Skeletal muscle tissue (tissue), 4 donors: ENCODE measurements around the gene BANK1. TPM values are rescaled to one million over a fixed set of nuclear protein-coding genes. Genes with fewer than 3 reads are reported as not detected.

Experiments
- H3K27ac ChIP-seq: one replicate; pipeline ENCODE4 v1.7.0; 2013; ENCODE audit warnings: mild to moderate bottlenecking, low read depth, low read length, inconsistent platforms
- H3K27me3 ChIP-seq, 3 donors: one replicate each; pipeline ENCODE4 v1.7.0; 2013; ENCODE audit warnings: low read length in 3 of 3; ENCODE audit not compliant: control insufficient read depth in 3 of 3, insufficient read depth in 3 of 3
- H3K36me3 ChIP-seq, 3 donors: one replicate each; pipeline ENCODE4 v1.7.0; 2013; ENCODE audit warnings: low read length in 3 of 3; ENCODE audit not compliant: control insufficient read depth in 3 of 3, insufficient read depth in 3 of 3
- H3K4me1 ChIP-seq, 3 donors: one replicate each; pipeline ENCODE4 v1.7.0; 2013; ENCODE audit warnings: low read length in 3 of 3, mild to moderate bottlenecking in 3 of 3; ENCODE audit not compliant: control insufficient read depth in 3 of 3, insufficient read depth in 3 of 3
- H3K4me3 ChIP-seq, 3 donors: one replicate each; pipeline ENCODE4 v1.7.0; 2013; ENCODE audit warnings: low read length in 3 of 3
- H3K9ac ChIP-seq, 3 donors: one replicate each; pipeline ENCODE4 v1.7.0; 2013; ENCODE audit warnings: low read length in 3 of 3, mild to moderate bottlenecking in 3 of 3, moderate library complexity in 2 of 3, low read depth in 1 of 3
- H3K9me3 ChIP-seq, 3 donors: one replicate each; pipeline ENCODE4 v1.7.0; 2013; ENCODE audit warnings: low read length in 3 of 3; ENCODE audit not compliant: control insufficient read depth in 3 of 3
- total RNA-seq: library from RNA; depleted of rRNA; stranded (reverse); fragments of >200 nt; gene quantifications from one replicate; pipeline ENCODE4 v1.2.3, GENCODE V29; 2014
- donor health status: Osteomylitis.

BANK1 gene
- 0.52 TPM for total RNA-seq

DNA sequence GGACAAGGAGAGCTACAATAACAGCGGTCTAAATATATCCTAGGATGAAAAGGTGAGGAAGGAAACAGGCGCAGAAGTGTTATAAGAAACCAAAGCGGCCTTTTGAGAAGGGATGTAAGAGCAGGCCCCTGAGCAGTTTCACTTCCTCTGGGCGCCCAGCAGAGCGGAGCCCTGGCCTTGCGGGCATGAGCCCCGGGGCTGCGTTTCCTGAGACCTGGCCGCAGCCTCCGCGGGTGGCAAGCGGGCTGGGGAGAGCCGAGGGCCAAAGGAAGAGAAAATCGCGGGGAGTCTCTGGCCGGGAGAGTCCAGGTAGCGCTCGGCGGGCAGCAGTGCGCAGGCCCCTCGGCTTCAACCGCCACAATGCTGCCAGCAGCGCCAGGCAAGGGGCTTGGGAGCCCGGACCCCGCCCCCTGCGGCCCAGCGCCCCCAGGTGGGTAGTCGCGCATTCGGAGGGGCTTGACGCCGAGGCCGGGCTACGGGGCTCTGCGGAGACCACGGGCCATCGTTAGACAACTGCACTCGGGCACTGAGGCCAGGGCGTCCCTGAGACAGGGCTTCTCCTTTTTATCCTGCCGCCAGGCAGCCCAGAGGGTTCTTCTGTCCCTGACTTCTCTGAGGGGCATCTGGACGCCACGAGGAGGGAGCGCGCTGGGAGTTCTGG, at the start of gene BANK1:
BANK1 (plus strand) TSS at position 210 of the 661 bp plus-strand sequence; CDS start at position 361, 151 bp downstream.
- peak within 1 kb of the TSS; percentile 29 to 61 (median 43) for H3K9ac ChIP-seq
- no peaks in the 10 kb centered on the region for H3K9me3 ChIP-seq
- no peaks in the 10 kb centered on the region for H3K36me3 ChIP-seq
- H3K4me3 ChIP-seq = peak within 1 kb of the TSS; percentile 53 to 63 (median 60)
- peaks cover 0 to 5% (median 4%) of the 10 kb centered on the region in 3 donors for H3K27me3 ChIP-seq
- peaks cover 0 to 4% (median 0%) of the 10 kb centered on the region in 3 donors for H3K4me1 ChIP-seq
- no peak within 1 kb of the TSS for H3K27ac ChIP-seq

GRCh38 chr4:101753721-101754120, 36.8 kb upstream of the BANK1 start:
- no peaks in the 10 kb centered on the region for H3K36me3 ChIP-seq
- H3K4me1 ChIP-seq = no peaks in the 10 kb centered on the region
- no peaks in the 10 kb centered on the region for H3K9me3 ChIP-seq
- H3K27me3 ChIP-seq = no peaks in the 10 kb centered on the region
- H3K27ac ChIP-seq = no peak overlapping the region
- H3K4me3 ChIP-seq = no peak overlapping the region
- no peak overlapping the region for H3K9ac ChIP-seq

DNA sequence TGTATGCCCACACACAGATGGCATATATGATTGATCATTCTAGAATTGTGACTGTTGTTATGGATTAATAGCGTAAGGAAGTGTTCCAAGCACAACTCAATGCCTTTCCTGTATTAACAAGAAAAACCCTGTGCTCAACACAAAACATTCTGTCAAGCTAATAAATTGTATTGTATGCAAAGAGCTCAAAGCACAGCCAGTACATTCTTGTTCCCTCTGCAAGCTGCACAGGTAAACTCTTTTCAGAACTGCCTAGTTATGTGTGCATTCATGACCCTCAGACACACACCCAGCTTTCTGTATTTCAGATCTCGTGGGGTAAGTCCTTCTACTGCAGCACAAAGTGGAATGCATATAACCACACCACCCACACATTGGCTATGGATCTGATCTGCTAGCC, 34.3 kb upstream of the BANK1 start:
- no peaks in the 10 kb centered on the region for H3K4me1 ChIP-seq
- no peaks in the 10 kb centered on the region for H3K36me3 ChIP-seq
- H3K9ac ChIP-seq = no peak overlapping the region
- H3K27ac ChIP-seq = no peak overlapping the region
- no peaks in the 10 kb centered on the region for H3K27me3 ChIP-seq
- no peaks in the 10 kb centered on the region for H3K9me3 ChIP-seq
- no peak overlapping the region for H3K4me3 ChIP-seq

- Histone ChIP-seq H3K9me3 (no peaks in the 10 kb centered on the region), H3K9ac (no peak overlapping the region), H3K27me3 (no peaks in the 10 kb centered on the region), H3K4me3 (no peak overlapping the region), H3K4me1 (no peaks in the 10 kb centered on the region), H3K27ac (no peak overlapping the region), H3K36me3 (no peaks in the 10 kb centered on the region)
These were observed 29.1 kb upstream of the BANK1 start for GRCh38 chr4:101761405-101761804.

DNA sequence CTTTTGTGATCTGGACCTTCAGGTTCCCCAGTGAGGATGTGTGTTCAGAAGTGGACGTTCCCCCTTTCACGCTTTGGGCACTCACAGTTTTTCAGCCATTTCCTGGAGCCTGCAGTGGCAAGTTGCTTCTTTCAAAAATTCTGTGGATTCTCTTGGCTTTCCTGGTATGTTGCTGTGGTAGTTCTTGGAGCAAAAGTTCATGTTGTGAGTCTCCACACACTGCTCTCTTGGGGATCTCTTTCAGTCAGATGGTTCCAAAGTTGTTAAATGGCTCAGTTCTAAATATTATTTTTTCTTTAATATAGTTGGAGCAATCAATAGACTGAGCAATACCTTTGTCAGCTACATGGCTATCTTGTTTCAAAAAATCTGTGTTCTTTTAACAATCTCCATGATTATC, 28.5 kb upstream of the BANK1 start:
- H3K4me1 ChIP-seq = no peaks in the 10 kb centered on the region
- H3K9me3 ChIP-seq = no peaks in the 10 kb centered on the region
- no peak overlapping the region for H3K27ac ChIP-seq
- H3K27me3 ChIP-seq = no peaks in the 10 kb centered on the region
- no peaks in the 10 kb centered on the region for H3K36me3 ChIP-seq
- no peak overlapping the region for H3K9ac ChIP-seq
- H3K4me3 ChIP-seq = no peak overlapping the region

DNA sequence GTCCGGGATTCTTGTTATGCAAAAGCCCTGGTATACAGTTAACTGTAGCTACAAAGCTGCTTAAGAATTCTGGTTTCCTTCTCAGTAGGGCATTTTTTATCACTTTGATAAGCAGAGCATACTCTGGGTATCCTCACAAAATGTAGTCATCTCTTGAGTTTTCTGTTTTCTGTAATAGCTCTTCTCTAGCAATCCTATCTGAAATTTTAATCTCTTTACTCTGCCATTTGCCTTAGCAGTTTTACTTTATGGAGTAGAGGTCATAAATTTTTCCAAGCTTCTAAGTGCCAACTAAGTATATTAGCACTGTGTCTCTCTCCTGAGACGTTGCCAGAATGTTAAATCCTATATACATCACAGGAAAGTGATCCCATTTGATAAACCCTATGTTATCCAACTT, 28.0 kb upstream of the BANK1 start:
- H3K27ac ChIP-seq = no peak overlapping the region
- H3K4me1 ChIP-seq = no peaks in the 10 kb centered on the region
- no peaks in the 10 kb centered on the region for H3K9me3 ChIP-seq
- H3K4me3 ChIP-seq = no peak overlapping the region
- H3K36me3 ChIP-seq = no peaks in the 10 kb centered on the region
- H3K9ac ChIP-seq = no peak overlapping the region
- H3K27me3 ChIP-seq = no peaks in the 10 kb centered on the region

GRCh38 chr4:101763576-101763975, 27.0 kb upstream of the BANK1 start:
- no peaks in the 10 kb centered on the region for H3K9me3 ChIP-seq
- H3K4me1 ChIP-seq = no peaks in the 10 kb centered on the region
- no peaks in the 10 kb centered on the region for H3K27me3 ChIP-seq
- no peak overlapping the region for H3K4me3 ChIP-seq
- no peaks in the 10 kb centered on the region for H3K36me3 ChIP-seq
- no peak overlapping the region for H3K27ac ChIP-seq
- no peak overlapping the region for H3K9ac ChIP-seq

DNA sequence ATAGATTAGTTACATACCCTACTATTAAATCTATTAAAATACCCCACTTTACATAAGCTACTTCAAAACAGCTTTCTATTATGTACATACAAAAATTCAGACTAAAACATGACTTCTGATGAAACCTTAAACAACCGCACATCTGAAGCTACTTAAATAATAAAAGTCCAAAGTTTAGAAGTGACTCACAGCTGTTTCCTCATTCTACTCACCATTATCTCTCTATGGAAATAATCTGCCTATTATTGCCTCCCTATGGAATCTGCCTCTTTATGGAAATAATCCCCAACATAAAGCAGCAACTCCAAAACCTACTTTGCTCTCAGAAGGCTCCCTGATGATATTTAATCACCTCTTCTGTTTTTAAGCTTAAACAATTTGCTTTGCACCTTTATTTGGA, 15.7 kb upstream of the BANK1 start:
- Histone ChIP-seq H3K4me1 (no peaks in the 10 kb centered on the region), H3K36me3 (no peaks in the 10 kb centered on the region), H3K27ac (no peak overlapping the region), H3K9ac (no peak overlapping the region), H3K27me3 (no peaks in the 10 kb centered on the region), H3K4me3 (no peak overlapping the region), H3K9me3 (peaks cover 0 to 2% (median 0%) of the 10 kb centered on the region in 3 donors)

GRCh38 chr4:101777431-101777830, 13.1 kb upstream of the BANK1 start:
- Histone ChIP-seq H3K36me3 (no peaks in the 10 kb centered on the region), H3K9ac (no peak overlapping the region), H3K27ac (no peak overlapping the region), H3K9me3 (no peaks in the 10 kb centered on the region), H3K27me3 (no peaks in the 10 kb centered on the region), H3K4me3 (no peak overlapping the region), H3K4me1 (no peaks in the 10 kb centered on the region)

DNA sequence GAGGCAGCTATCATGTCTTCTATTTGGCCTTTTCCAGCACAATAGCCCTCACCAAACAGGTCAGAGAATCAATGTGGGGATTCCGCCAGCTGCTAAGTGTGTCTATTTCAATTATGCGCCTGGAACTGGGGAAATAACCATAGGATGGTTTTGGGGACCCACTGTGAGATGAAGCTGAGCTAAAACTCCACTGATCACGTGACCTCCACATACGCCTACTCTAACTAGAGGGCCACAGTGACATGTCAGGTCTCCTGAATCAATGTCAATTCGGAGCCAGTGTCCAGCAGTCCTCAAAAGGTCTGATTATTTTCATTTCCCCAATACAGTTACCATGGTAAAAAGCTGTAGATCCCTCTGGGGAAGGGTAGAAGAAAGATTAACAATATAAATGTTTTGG, 10.2 kb upstream of the BANK1 start:
- Histone ChIP-seq H3K9me3 (no peaks in the 10 kb centered on the region), H3K36me3 (no peaks in the 10 kb centered on the region), H3K9ac (no peak overlapping the region), H3K27ac (no peak overlapping the region), H3K27me3 (no peaks in the 10 kb centered on the region), H3K4me3 (no peak overlapping the region), H3K4me1 (no peaks in the 10 kb centered on the region)
